ENCODE measurements around the gene ADARB2.

Gene ADARB2

GRCh38 chr10:1735562-1735961 lies 1.8 kb downstream of the ADARB2 start:
- DNase-seq (ENCODE audit: low read depth) = no peak

GRCh38 chr10:1734288-1734687 lies 3.0 kb downstream of the ADARB2 start:
- DNase-seq (ENCODE audit: low read depth) = no peak

GRCh38 chr10:1733720-1734119 lies 3.6 kb downstream of the ADARB2 start:
- no peak for DNase-seq (ENCODE audit: low read depth)

- DNase-seq (ENCODE audit: low read depth) = no peak
Observed at GRCh38 chr10:1732564-1732996, 4.7 kb downstream of the ADARB2 start.

- DNase-seq (ENCODE audit: low read depth) = no peak
Observed at GRCh38 chr10:1731592-1731991, 5.7 kb downstream of the ADARB2 start.

GRCh38 chr10:1729751-1730150 lies 7.6 kb downstream of the ADARB2 start:
- DNase-seq (ENCODE audit: low read depth) = no peak

- DNase-seq (ENCODE audit: low read depth) = no peak
Observed at GRCh38 chr10:1726861-1727260, 10.5 kb downstream of the ADARB2 start.

GRCh38 chr10:1724921-1725488 lies 12.3 kb downstream of the ADARB2 start:
- DNase-seq (ENCODE audit: low read depth) = no peak

GRCh38 chr10:1716839-1717238 lies 20.5 kb downstream of the ADARB2 start:
- no peak for DNase-seq (ENCODE audit: low read depth)

GRCh38 chr10:1715821-1716220 lies 21.5 kb downstream of the ADARB2 start:
- DNase-seq (ENCODE audit: low read depth) = no peak

GRCh38 chr10:1712944-1713671 lies 24.2 kb downstream of the ADARB2 start:
- no peak for DNase-seq (ENCODE audit: low read depth)

- no peak for DNase-seq (ENCODE audit: low read depth)
Observed at GRCh38 chr10:1712314-1712713, 25.0 kb downstream of the ADARB2 start.

GRCh38 chr10:1709161-1709560 lies 28.2 kb downstream of the ADARB2 start:
- no peak for DNase-seq (ENCODE audit: low read depth)

- no peak for DNase-seq (ENCODE audit: low read depth)
Observed at GRCh38 chr10:1708746-1709145, 28.6 kb downstream of the ADARB2 start.

GRCh38 chr10:1706711-1707110 lies 30.6 kb downstream of the ADARB2 start:
- DNase-seq (ENCODE audit: low read depth) = no peak

GRCh38 chr10:1706256-1706655 lies 31.1 kb downstream of the ADARB2 start:
- DNase-seq (ENCODE audit: low read depth) = no peak

- no peak for DNase-seq (ENCODE audit: low read depth)
Observed at GRCh38 chr10:1698185-1698584, 39.1 kb downstream of the ADARB2 start.

GRCh38 chr10:1696106-1696505 lies 41.2 kb downstream of the ADARB2 start:
- DNase-seq (ENCODE audit: low read depth) = no peak

GRCh38 chr10:1690086-1690485 lies 47.2 kb downstream of the ADARB2 start:
- no peak for DNase-seq (ENCODE audit: low read depth)

- DNase-seq (ENCODE audit: low read depth) = no peak
Observed at GRCh38 chr10:1688531-1688930, 48.8 kb downstream of the ADARB2 start.

- DNase-seq (ENCODE audit: low read depth) = no peak
Observed at GRCh38 chr10:1687623-1688150, 49.6 kb downstream of the ADARB2 start.

- no peak for DNase-seq (ENCODE audit: low read depth)
Observed at GRCh38 chr10:1687190-1687589, 50.1 kb downstream of the ADARB2 start.

- DNase-seq (ENCODE audit: low read depth) = no peak
Observed at GRCh38 chr10:1686491-1686749, 50.9 kb downstream of the ADARB2 start.
